ENCODE measurements around the gene ZNF93. TPM values are rescaled to one million over a fixed set of nuclear protein-coding genes. Genes with fewer than 3 reads are reported as not detected.

ZNF93 gene
- total and polyA plus RNA-seq, 12 donors, result 1.1 to 3.3 (median 1.9) TPM

- whole genome bisulfite sequencing, 2 donors, result 17 to 31% methylated on average over 2 of the region's 2 CpGs
- no peaks in the 10 kb centered on the region for H3K4me1 ChIP-seq
- intact Hi-C loops (cut with DNase I), result loop anchor here in 1 of 10 donors (10.0 kb wide), 1 partner anchor 404 kb away; the partner anchor contains the start of gene CILP2
- H3K9me3 ChIP-seq, result peaks cover 0 to 99% (median 27%) of the 10 kb centered on the region in 11 donors
- TF ChIP-seq, protein P1, sequence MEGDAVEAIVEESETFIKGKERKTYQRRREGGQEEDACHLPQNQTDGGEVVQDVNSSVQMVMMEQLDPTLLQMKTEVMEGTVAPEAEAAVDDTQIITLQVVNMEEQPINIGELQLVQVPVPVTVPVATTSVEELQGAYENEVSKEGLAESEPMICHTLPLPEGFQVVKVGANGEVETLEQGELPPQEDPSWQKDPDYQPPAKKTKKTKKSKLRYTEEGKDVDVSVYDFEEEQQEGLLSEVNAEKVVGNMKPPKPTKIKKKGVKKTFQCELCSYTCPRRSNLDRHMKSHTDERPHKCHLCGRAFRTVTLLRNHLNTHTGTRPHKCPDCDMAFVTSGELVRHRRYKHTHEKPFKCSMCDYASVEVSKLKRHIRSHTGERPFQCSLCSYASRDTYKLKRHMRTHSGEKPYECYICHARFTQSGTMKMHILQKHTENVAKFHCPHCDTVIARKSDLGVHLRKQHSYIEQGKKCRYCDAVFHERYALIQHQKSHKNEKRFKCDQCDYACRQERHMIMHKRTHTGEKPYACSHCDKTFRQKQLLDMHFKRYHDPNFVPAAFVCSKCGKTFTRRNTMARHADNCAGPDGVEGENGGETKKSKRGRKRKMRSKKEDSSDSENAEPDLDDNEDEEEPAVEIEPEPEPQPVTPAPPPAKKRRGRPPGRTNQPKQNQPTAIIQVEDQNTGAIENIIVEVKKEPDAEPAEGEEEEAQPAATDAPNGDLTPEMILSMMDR (IDR thresholded peaks at IDR 0.05), result no peak
- no peaks in the 10 kb centered on the region for H3K27me3 ChIP-seq
- no peak overlapping the region for H3K4me3 ChIP-seq
- ATAC-seq, result no peak
- H3K27ac ChIP-seq, result no peak overlapping the region
- peaks cover 0 to 14% (median 4%) of the 10 kb centered on the region in 9 donors for H3K36me3 ChIP-seq
- no peak for DNase-seq
Measured at GRCh38 chr19:19938449-19938848, 37.7 kb downstream of the ZNF93 start.

DNA sequence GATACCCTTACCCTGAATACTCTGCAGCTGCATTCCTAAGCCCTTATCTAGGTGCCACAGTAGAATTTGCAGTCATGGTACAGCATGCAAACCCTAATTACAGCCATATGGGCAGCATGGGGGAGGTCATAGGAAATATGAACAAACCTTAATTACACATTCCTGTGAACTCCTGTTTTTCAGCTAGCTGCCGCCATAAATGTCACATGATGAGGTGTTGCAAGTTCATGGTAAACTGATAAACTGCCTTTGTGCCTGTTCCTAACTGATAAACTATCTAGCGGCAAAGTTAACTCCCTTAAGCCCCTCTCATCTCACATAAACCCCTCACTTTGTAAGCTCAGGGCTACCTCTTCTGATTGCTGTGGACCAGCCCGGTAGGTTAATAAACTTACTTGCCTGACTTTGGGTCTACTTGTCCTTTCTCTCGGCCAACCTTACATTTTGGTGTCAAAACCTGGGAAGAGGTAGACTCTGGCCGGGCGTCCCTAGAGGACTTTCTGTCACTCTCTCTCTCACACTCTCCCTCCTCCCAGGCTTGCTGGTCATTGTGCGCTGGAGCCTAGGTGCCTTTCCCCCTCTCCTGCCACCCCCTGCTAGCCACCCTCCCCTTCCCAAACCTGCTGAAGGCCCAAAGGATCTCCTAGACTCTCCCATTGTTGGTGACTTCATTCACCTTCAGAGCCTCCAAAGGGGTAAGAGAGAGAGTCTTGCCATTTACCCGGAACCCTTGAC is 43.3 kb downstream of the ZNF93 start:
- H3K36me3 ChIP-seq, result no peaks in the 10 kb centered on the region
- intact Hi-C loops (cut with DNase I), result no loop called here
- WGBS, 2 donors, result 77 to 84% methylated on average over 8 of the region's 8 CpGs
- TF ChIP-seq, protein P1 (IDR thresholded peaks at IDR 0.05), result no peak
- no peak overlapping the region for H3K4me3 ChIP-seq
- H3K4me1 ChIP-seq, result no peaks in the 10 kb centered on the region
- DNase-seq (no peak), ATAC-seq (no peak)
- H3K9me3 ChIP-seq, result peaks cover 0 to 67% (median 0%) of the 10 kb centered on the region in 11 donors
- H3K27ac ChIP-seq, result no peak overlapping the region
- peaks cover 0 to 19% (median 7%) of the 10 kb centered on the region in 7 donors for H3K27me3 ChIP-seq

- 88 to 97% methylated on average over 3 of the region's 3 CpGs for WGBS, 2 donors
- H3K4me3 ChIP-seq, result no peak overlapping the region
- intact Hi-C loops (cut with DNase I), result no loop called here
- H3K36me3 ChIP-seq, result no peaks in the 10 kb centered on the region
- H3K27me3 ChIP-seq, result peaks cover 0 to 19% (median 7%) of the 10 kb centered on the region in 7 donors
- no peak overlapping the region for H3K27ac ChIP-seq
- DNase-seq, result no peak
- peaks cover 0 to 62% (median 0%) of the 10 kb centered on the region in 11 donors for H3K9me3 ChIP-seq
- TF ChIP-seq, protein P1 (IDR thresholded peaks at IDR 0.05), result no peak
- no peaks in the 10 kb centered on the region for H3K4me1 ChIP-seq
- no peak for ATAC-seq
Measured at GRCh38 chr19:19944583-19944880, 43.8 kb downstream of the ZNF93 start.

- Histone ChIP-seq H3K36me3 (no peaks in the 10 kb centered on the region), H3K4me1 (no peaks in the 10 kb centered on the region), H3K4me3 (no peak overlapping the region), H3K27me3 (peaks cover 0 to 19% (median 7%) of the 10 kb centered on the region in 7 donors), H3K9me3 (peaks cover 0 to 53% (median 0%) of the 10 kb centered on the region in 11 donors), H3K27ac (no peak overlapping the region)
- DNase-seq (no peak), ATAC-seq (no peak)
- TF ChIP-seq, protein P1 (IDR thresholded peaks at IDR 0.05), result no peak
- 82 to 94% methylated on average over 4 of the region's 4 CpGs for WGBS, 2 donors
- intact Hi-C loops (cut with DNase I), result no loop called here
Measured at GRCh38 chr19:19946226-19946625, 45.5 kb downstream of the ZNF93 start.

Data from heart right ventricle (tissue), 16 donors.